HG03060 (cell line): ENCODE data around the gene EIPR1.

ENCODE experiments used
- ATAC-seq: cut with Tn5 transposase; IDR thresholded peaks from one replicate; pipeline ENCODE4 v1.9.1; 2021; ENCODE audit warnings: low read depth, moderate number of reproducible peaks; ENCODE audit not compliant: unreplicated experiment

EIPR1 gene

GRCh38 chr2:3278521-3279218 is 98.9 kb downstream of the EIPR1 start:
- ATAC-seq, result no peak

GRCh38 chr2:3277748-3278520 is 99.7 kb downstream of the EIPR1 start:
- no peak for ATAC-seq

DNA sequence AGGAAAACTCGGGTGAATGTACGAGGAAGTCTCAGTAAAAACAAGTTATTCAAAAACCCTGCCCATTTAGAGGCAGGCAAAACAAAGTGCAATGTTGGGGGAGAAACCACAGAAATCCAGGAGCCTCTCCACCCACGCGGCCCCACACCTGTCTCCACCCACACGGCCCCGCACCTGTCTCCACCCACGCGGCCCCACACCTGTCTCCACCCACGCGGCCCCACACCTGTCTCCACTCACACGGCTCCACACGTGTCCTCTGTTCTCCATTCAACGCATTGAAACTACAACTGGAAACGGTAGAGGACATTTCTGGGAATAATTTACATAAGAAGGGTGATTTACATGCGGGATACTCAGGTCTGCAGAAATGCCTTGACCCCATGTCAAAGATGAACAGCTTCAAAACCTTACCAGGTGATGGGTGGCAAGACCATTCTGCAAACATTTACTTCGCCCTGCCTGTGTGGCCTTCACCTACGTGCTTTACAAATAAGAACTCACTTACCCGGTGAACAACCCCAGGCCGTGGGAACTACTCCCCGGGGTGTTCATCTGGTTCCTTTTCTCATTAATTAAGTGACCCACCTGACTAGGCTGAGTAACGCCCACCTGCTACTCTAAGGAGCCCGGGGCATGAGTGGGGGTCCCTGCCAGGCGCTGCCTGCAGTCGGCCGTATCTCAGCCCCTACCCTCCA is 100.4 kb downstream of the EIPR1 start:
- no peak for ATAC-seq

DNA sequence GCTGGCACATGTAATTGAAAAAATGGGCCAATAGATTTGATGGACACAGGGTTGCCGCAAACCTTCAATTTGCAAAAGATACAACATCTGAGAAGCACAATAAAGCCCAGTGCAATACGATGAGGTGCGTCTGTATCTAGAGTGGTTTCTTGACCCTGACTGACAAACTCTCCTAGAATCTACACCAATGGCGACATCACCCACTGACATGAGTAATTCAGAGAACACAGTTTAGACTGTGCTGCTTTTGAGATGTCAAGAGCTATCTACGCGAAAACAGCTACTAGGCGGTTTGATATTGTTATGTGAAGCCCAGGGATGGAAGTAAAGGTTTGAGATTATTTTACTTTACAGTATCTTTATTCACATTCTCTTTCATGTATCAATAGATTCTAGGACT is 104.9 kb downstream of the EIPR1 start:
- ATAC-seq, result no peak

- no peak for ATAC-seq
Observed at GRCh38 chr2:3270095-3270478, 107.5 kb downstream of the EIPR1 start.

DNA sequence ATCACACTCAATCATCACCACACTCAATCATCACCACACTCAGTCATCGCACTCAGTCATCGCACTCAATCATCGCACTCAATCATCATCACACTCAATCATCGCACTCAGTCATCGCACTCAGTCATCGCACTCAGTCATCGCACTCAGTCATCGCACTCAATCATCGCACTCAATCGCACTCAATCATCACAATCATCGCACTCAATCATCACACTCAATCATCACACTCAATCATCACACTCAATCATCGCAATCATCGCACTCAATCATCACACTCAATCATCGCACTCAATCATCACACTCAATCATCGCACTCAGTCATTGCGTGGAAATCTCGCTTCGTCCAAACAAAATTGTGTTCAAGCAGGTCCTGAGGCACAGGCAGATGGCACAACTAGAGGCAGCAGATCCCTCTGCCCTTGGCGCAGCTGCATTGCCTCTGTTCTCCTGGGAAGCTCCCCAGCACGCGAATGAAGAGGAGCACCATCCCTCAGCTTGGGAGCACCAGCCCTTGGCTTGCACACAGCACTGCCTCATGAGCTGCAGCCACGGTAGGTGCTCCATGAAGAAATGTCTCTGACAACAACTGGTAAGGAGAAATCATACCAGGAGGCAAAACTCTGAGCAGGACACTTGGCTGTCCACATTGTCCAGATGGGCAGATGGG is 108.1 kb downstream of the EIPR1 start:
- no peak for ATAC-seq

GRCh38 chr2:3268705-3269029 is 109.0 kb downstream of the EIPR1 start:
- no peak for ATAC-seq

GRCh38 chr2:3267869-3268704 is 109.5 kb downstream of the EIPR1 start:
- no peak for ATAC-seq

- no peak for ATAC-seq
Observed at GRCh38 chr2:3266925-3267867, 110.4 kb downstream of the EIPR1 start.

- ATAC-seq, result no peak
Observed at GRCh38 chr2:3265981-3266924, 111.4 kb downstream of the EIPR1 start.

- no peak for ATAC-seq
Observed at GRCh38 chr2:3265471-3265870, 112.1 kb downstream of the EIPR1 start.

GRCh38 chr2:3264010-3264744 is 113.4 kb downstream of the EIPR1 start:
- no peak for ATAC-seq

GRCh38 chr2:3263487-3263886 is 114.1 kb downstream of the EIPR1 start:
- no peak for ATAC-seq

GRCh38 chr2:3262437-3263388 is 114.9 kb downstream of the EIPR1 start:
- ATAC-seq, result no peak

GRCh38 chr2:3261511-3261910 is 116.1 kb downstream of the EIPR1 start:
- no peak for ATAC-seq

DNA sequence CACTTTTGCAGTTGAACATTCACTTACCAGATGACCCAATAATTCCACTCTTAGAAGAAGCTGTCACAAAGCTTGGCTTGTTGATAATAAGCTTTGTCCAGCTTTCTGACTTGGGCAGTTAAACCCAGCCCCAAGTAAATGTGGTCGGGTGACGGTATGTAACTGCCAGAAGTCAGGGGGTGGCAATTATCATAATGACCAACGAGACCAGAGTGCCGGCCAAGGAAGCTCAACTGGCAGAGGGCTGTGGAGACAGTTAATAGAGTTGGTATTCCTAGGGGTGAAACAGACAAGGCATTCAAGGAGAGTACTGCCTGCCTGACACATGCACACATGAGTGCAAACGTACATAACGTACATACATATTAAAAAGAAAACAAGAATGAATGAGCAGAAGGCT is 116.7 kb downstream of the EIPR1 start:
- ATAC-seq, result no peak
